Measurements from ENCODE around the gene IGF1R. TPM values are rescaled to one million over a fixed set of nuclear protein-coding genes. Genes with fewer than 3 reads are reported as not detected.

The IGF1R gene
- total and polyA plus RNA-seq, 2 of the 8 experiments (the other 6 are each of a cell fraction or from before 2014, with no cell fraction given): 32.9 to 109 TPM

GRCh38 chr15:98778263-98778959, 130.1 kb downstream of the IGF1R start (continued):
- no peak for TF ChIP-seq CHD7 (IDR thresholded peaks at IDR 0.05; ENCODE audit: insufficient replicate concordance, low read length)
- TF ChIP-seq RXRA (IDR thresholded peaks at IDR 0.05; ENCODE audit: insufficient read depth, low read depth, low read length): no peak
- no peak for TF ChIP-seq POLR2A (IDR thresholded peaks at IDR 0.05; ENCODE audit: control extremely low read depth in 1 of 2, low read depth in 2 of 2, low read length in 2 of 2)
- no peak for TF ChIP-seq BACH1 (IDR thresholded peaks at IDR 0.05; ENCODE audit: low read length)
- TF ChIP-seq KDM5A (IDR thresholded peaks at IDR 0.05; ENCODE audit: low read length): no peak
- TF ChIP-seq SRF (IDR thresholded peaks at IDR 0.05; ENCODE audit: low read depth, low read length): no peak
- TF ChIP-seq SIRT6 (IDR thresholded peaks at IDR 0.05; ENCODE audit: low read length): no peak
- no peak for TF ChIP-seq MAFK (IDR thresholded peaks at IDR 0.05; ENCODE audit: low read depth, low read length)
